ENCODE data around the gene DNAJC18. TPM values are rescaled to one million over a fixed set of nuclear protein-coding genes. Genes with fewer than 3 reads are reported as not detected.

DNAJC18 gene
- total and polyA plus RNA-seq, 2 of the 8 experiments (the other 6 are each of a cell fraction or from before 2014, with no cell fraction given) = 7.8 to 29.2 TPM

GRCh38 chr5:139386050-139386438, 53.3 kb downstream of the DNAJC18 start (continued):
- TF ChIP-seq CHD7 (IDR thresholded peaks at IDR 0.05; ENCODE audit: insufficient replicate concordance, low read length) (no peak), EZH2 (IDR thresholded peaks at IDR 0.05; ENCODE audit: low read depth, low read length, severe bottlenecking) (no peak)
